GM21381 (cell line): ENCODE results near the gene CDK4.
"Not testable (repeated sequence)": the region's sequence is repeated elsewhere in the genome, so short reads cannot be mapped to it uniquely, and the experiment has no call there.

Experiments used
- ATAC-seq: cut with Tn5 transposase; IDR thresholded peaks from one replicate; pipeline ENCODE4 v1.9.1; 2021; ENCODE audit warnings: mild to moderate bottlenecking, moderate library complexity; ENCODE audit not compliant: unreplicated experiment

Gene CDK4

DNA sequence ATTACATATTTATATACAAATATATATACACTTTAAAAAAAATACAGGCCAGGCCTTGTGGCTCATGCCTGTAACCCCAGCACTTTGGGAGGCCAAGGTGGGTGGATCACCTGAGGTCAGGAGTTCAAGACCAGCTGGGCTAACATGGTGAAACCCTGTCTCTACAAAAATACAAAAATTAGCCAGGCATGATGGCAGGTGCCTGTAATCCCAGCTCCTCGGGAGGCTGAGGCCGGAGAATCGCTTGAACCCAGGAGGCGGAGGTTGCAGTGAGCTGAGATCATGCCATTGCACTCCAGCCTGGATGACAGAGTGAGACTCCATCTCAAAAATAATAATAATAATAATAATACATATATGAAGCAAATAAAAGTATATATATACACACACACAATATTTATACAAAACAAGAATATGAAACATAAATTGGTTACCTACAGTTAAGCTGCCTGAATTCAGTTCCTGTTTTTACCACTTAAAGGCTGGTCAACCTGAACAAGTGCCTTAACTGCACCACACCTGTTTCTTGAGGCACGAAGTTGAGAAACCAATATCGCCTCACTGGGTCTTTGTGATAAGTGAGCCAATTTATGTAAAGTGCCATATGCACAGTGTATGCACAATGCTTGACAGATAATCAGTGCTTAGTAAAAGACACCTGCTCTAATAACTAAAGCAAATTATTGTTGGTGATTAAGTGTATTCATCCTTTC is 36.9 kb downstream of the CDK4 start:
- not testable (repeated sequence) for ATAC-seq

- ATAC-seq, result no peak
These were observed 38.9 kb downstream of the CDK4 start for GRCh38 chr12:57713209-57713608.

- no peak for ATAC-seq
These were observed 39.4 kb downstream of the CDK4 start for GRCh38 chr12:57712701-57713100.

GRCh38 chr12:57708296-57708695 is 43.8 kb downstream of the CDK4 start:
- no peak for ATAC-seq

GRCh38 chr12:57707250-57707649 is 44.9 kb downstream of the CDK4 start:
- no peak for ATAC-seq

- ATAC-seq, result no peak
These were observed 51.8 kb downstream of the CDK4 start for GRCh38 chr12:57700317-57700716.

DNA sequence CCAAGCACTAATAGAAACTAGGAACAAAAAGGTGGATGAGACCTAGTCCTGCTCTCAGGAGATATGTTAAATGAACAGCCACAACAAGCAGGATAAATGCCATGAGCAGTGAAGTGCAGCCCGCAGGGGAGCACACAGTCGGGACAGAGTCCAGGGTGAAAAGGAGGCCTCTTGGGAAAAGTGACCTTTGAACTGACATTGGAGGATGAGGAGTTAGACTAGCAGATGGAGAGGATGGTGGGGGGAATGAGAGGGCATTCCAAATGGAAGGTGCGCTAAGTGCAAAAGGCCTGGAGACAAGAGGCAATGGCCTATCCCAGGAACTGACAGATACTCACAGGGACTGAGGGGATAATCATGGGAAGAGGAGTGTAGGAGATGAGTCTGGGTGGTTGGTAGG is 53.7 kb downstream of the CDK4 start:
- ATAC-seq, result no peak
